Stomach (tissue), 9 donors: Measurements from ENCODE around the gene FBXO17. TPM values are rescaled to one million over a fixed set of nuclear protein-coding genes. Genes with fewer than 3 reads are reported as not detected.
A peak's percentile ranks its signal among the peaks of the same experiment; 100 is the strongest.
"Not testable (repeated sequence)": the region's sequence is repeated elsewhere in the genome, so short reads cannot be mapped to it uniquely, and the experiment has no call there.

Experiments
- DNase-seq, 2 donors: peaks; one replicate each; pipeline versions ENCODE4 v3.0.0 to v3.0.0-alpha.2; 2013 to 2019
- H3K27ac ChIP-seq, 5 donors: fragments of 200-600 bp in 4 of 5; sonication (generic) in 4 of 5; one replicate each; pipeline ENCODE4 v1.5.1; 2013 to 2019; ENCODE audit warnings: mild to moderate bottlenecking in 1 of 5, moderate library complexity in 1 of 5
- H3K27me3 ChIP-seq, 3 donors: fragments of 200-600 bp; sonication (generic); one replicate each; pipeline ENCODE4 v1.5.1; 2017 to 2019; ENCODE audit warnings: mixed run types in 1 of 3
- H3K36me3 ChIP-seq, 4 donors: fragments of 200-600 bp; sonication (generic); 1 replicate in 3 of 4; 2 replicates in 1 of 4; pipeline ENCODE4 v1.5.1; 2016 to 2019
- H3K4me1 ChIP-seq, 4 donors: fragments of 200-600 bp; sonication (generic); one replicate each; pipeline ENCODE4 v1.5.1; 2016 to 2019
- H3K4me3 ChIP-seq, 4 donors: fragments of 200-600 bp; sonication (generic) in 3 of 4; one replicate each; pipeline ENCODE4 v1.5.1; 2016 to 2019; ENCODE audit warnings: mild to moderate bottlenecking in 1 of 4
- H3K9me3 ChIP-seq, 4 donors: fragments of 200-600 bp; sonication (generic); one replicate each; pipeline ENCODE4 v1.5.1; 2016 to 2019
- CTCF ChIP-seq, 7 experiments: fragments of 450-650 bp in 4 of 7; fragments of 200-600 bp in 3 of 7; sonication (generic) in 3 of 7; IDR thresholded peaks; one replicate each; pipeline ENCODE4 v1.5.1; 2016 to 2019; ENCODE audit warnings: antibody characterized with exemption in 7 of 7, control low read depth in 2 of 7, mild to moderate bottlenecking in 1 of 7
- EP300 ChIP-seq: sonication (generic); formaldehyde crosslinking; IDR thresholded peaks from one replicate; pipeline ENCODE4 v1.6.1; 2017; ENCODE audit warnings: antibody characterized with exemption
- POLR2A ChIP-seq, 4 donors: fragments of 450-650 bp; IDR thresholded peaks; one replicate each; pipeline ENCODE4 v1.6.1; 2016; ENCODE audit warnings: antibody characterized with exemption in 4 of 4, control low read depth in 2 of 4, mild to moderate bottlenecking in 1 of 4, moderate library complexity in 1 of 4
- POLR2AphosphoS5 ChIP-seq, 3 donors: sonication (generic); formaldehyde crosslinking; IDR thresholded peaks; one replicate each; pipeline ENCODE4 v1.6.1; 2016; ENCODE audit warnings: antibody characterized with exemption in 3 of 3
- WGBS, 5 donors: extraction: QIAGEN DNeasy Blood & Tissue Kit in 3 of 5; methylation state at CpG; one replicate each; pipeline versions ENCODE4 v1.1.5 to v1.1.7; 2013 to 2018; 5-methylcytosine and 5-hydroxymethylcytosine counted together
- intact Hi-C: fragments of 100-400 bp; cut with DNase I; formaldehyde crosslinking; loops from one replicate; pipeline ENCODE4 v1.15.1; 2023; ENCODE audit warnings: low total_unique reads
- polyA plus RNA-seq, 3 donors: library from polyadenylated mRNA; stranded (reverse); fragments of 200-250 nt; gene quantifications; one replicate each; pipeline ENCODE4 v1.2.3, GENCODE V29; 2013
- total RNA-seq, 5 donors: library from RNA; depleted of rRNA; stranded (reverse); fragments of >200 nt; gene quantifications; one replicate each; pipeline versions ENCODE4 v1.1.0 to v1.2.3, GENCODE V29; 2014 to 2016
- donor health status: healthy with polysubstance abuse.
- donor health status: Bipolar disorder and iron deficiency.
- donor health status: healthy.

The FBXO17 gene
- total and polyA plus RNA-seq, 8 donors = 1.8 to 19.1 (median 6.6) TPM; not detected in 1

DNA sequence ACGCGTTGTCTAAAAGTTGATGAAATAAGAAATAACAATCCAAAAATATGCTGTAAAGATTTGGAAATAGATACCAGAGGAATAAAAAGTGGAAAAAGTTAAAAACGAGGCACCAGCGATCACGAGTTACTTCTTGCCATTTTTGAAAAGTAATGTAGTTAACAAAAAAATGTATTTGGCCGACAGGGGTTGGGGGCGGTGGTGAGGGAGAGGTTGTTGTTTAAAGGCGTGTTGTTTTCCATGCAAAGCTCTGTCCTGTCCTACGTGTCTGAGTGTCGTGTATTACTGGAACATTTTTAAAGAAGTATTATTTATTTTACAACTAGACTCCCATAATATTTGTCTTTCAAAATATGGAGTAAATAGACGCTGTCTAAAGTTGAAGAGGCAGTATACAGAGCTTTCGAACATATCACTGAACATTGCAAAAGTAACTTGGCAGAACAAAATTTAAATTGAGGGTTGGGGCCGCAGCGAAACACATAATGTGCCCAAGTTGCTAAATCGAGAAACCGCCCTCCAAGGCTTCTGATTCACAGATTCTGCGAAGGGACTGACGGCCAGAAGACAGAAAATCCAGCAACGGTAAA lies 823 bp downstream of the FBXO17 start:
- Histone ChIP-seq H3K4me1 (peaks cover 7 to 39% (median 23%) of the 10 kb centered on the region in 4 donors), H3K27ac (peak overlapping the region; percentile 49 to 91 (median 87)), H3K4me3 (peak overlapping the region; percentile 55 to 74 (median 68)), H3K36me3 (no peaks in the 10 kb centered on the region), H3K9me3 (no peaks in the 10 kb centered on the region), H3K27me3 (peaks cover 0 to 16% (median 9%) of the 10 kb centered on the region in 3 donors)
- intact Hi-C loops = no loop called here
- DNase-seq = peak in 1 of 2 donors; percentile 47
- no peak for TF ChIP-seq CTCF (IDR thresholded peaks at IDR 0.05)
- whole genome bisulfite sequencing, 5 donors = 20 to 34% (median 31%) methylated on average over 19 of the region's 19 CpGs

DNA sequence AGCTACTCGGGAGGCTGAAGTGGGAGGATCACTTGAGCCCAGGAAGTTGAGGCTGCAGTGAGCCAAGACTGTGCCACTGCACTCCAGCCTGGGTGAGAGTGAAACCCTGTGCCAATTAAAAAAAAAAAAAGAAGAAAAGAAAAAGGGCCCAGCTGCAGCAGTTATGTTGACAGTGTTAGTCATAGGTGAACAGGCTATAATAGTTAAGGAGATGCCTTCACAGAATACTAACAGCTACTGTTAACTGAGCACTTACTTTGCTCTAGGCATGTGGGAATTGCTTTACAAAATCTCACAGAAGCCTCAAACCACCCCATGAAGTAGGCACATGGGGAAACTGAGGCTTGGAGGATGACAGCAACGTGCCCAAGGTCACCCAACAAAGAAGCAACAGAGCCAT lies 3.9 kb downstream of the FBXO17 start:
- H3K36me3 ChIP-seq = no peaks in the 10 kb centered on the region
- no peak for DNase-seq

DNA sequence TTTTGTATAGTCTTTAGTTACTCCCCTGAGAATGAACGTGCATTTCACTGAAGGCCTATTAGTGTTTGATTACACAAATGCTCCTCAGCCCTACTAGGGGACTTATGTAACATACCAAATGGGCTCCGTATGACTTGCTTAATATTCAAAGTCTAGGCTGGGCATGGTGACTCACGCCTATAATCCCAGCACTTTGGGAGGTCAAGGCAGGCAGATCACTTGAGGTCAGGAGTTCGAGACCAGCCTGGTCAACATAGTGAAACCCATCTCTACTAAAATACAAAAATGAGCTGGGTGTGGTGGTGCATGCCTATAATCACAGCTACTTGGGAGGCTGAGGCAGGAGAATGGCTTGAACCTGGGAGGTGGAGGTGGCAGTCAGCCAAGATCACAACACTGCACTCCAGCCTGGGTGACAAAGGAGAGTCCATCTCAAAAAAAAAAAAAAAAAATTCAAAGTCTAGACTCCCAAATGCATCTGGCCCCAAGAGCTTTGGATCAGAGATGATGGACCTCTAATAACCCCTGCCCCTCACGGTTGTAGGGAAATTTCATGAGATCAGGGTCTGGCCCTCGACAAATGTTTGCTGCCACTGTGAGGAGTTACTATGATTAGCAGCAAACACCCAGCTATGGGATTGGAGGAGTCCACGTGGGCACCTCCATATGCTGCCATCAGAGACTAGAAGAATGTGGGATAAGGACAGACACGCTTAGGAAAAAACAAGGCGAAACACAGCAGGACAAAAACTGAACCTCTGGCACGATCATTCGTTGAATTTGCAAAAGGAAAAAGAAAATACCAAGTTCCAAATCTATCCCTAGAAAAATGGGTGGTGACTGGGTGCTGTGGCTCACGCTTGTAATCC lies 4.6 kb downstream of the FBXO17 start:
- 79 to 83% (median 83%) methylated on average over 12 of the region's 12 CpGs for WGBS, 5 donors
- Histone ChIP-seq H3K4me1 (peaks cover 0 to 28% (median 14%) of the 10 kb centered on the region in 4 donors), H3K27me3 (peaks cover 0 to 10% (median 9%) of the 10 kb centered on the region in 3 donors), H3K27ac (no peak overlapping the region), H3K4me3 (no peak overlapping the region), H3K9me3 (no peaks in the 10 kb centered on the region), H3K36me3 (peaks cover 0 to 4% (median 0%) of the 10 kb centered on the region in 4 donors)
- TF ChIP-seq POLR2A (IDR thresholded peaks at IDR 0.05) (no peak), POLR2AphosphoS5 (IDR thresholded peaks at IDR 0.05) (no peak), CTCF (IDR thresholded peaks at IDR 0.05) (no peak), EP300 (no peak)
- intact Hi-C loops = no loop called here
- DNase-seq = no peak

More for the DNA sequence above, 3.9 kb downstream of the FBXO17 start:
- H3K4me1 ChIP-seq = peaks cover 7 to 36% (median 21%) of the 10 kb centered on the region in 4 donors
- 84 to 96% (median 89%) methylated on average over 2 of the region's 2 CpGs for WGBS, 5 donors
- H3K27ac ChIP-seq = no peak overlapping the region
- H3K9me3 ChIP-seq = no peaks in the 10 kb centered on the region
- H3K4me3 ChIP-seq = no peak overlapping the region
- intact Hi-C loops = no loop called here
- H3K27me3 ChIP-seq = peaks cover 0 to 16% (median 9%) of the 10 kb centered on the region in 3 donors
- TF ChIP-seq POLR2AphosphoS5 (IDR thresholded peaks at IDR 0.05) (no peak), CTCF (IDR thresholded peaks at IDR 0.05) (no peak), POLR2A (IDR thresholded peaks at IDR 0.05) (no peak), EP300 (no peak)

GRCh38 chr19:38966149-38966548 lies 9.4 kb downstream of the FBXO17 start:
- WGBS, 5 donors = 91 to 99% (median 97%) methylated on average over 5 of the region's 5 CpGs
- H3K27me3 ChIP-seq, H3K27ac ChIP-seq, DNase-seq, H3K4me3 ChIP-seq, intact Hi-C loops, H3K9me3 ChIP-seq: not testable (repeated sequence)
- H3K4me1 ChIP-seq = peaks cover 0 to 20% (median 5%) of the 10 kb centered on the region in 4 donors
- H3K36me3 ChIP-seq = peaks cover 0 to 18% (median 0%) of the 10 kb centered on the region in 4 donors
